Smooth muscle cell (in vitro differentiated cells): ENCODE results near the gene FBXW5. TPM values are rescaled to one million over a fixed set of nuclear protein-coding genes. Genes with fewer than 3 reads are reported as not detected.

Source experiments
- DNase-seq: peaks from one replicate; lab custom pipeline; 2025; ENCODE audit not compliant: unreplicated experiment; lab: John Stamatoyannopoulos, UW
- H2AFZ ChIP-seq: fragments of 200-600 bp; sonication (generic); 2 replicates; pipeline ENCODE4 v1.6.0; 2016; ENCODE audit warnings: antibody characterized with exemption, low read depth, mild to moderate bottlenecking
- H3F3A ChIP-seq: fragments of 200-600 bp; sonication (generic); 2 replicates; pipeline ENCODE4 v1.6.0; 2017; ENCODE audit warnings: antibody characterized with exemption, low read depth
- H3K27ac ChIP-seq: fragments of 200-600 bp; sonication (generic); 2 replicates; pipeline ENCODE4 v1.5.1; 2016; ENCODE audit warnings: low read depth, mild to moderate bottlenecking
- H3K27me3 ChIP-seq: fragments of 200-600 bp; sonication (generic); 2 replicates; pipeline ENCODE4 v1.6.1; 2016; ENCODE audit warnings: low read depth, mild to moderate bottlenecking
- H3K36me3 ChIP-seq: fragments of 200-600 bp; sonication (generic); 2 replicates; pipeline ENCODE4 v1.5.1; 2016; ENCODE audit warnings: low read depth
- H3K4me1 ChIP-seq: fragments of 200-600 bp; sonication (generic); 2 replicates; pipeline ENCODE4 v1.5.1; 2016; ENCODE audit warnings: low read depth
- H3K4me2 ChIP-seq: fragments of 200-600 bp; sonication (generic); 2 replicates; pipeline ENCODE4 v1.6.0; 2016; ENCODE audit warnings: mild to moderate bottlenecking
- H3K4me3 ChIP-seq: fragments of 200-600 bp; sonication (generic); 2 replicates; pipeline ENCODE4 v1.5.1; 2016; ENCODE audit warnings: mild to moderate bottlenecking
- H3K79me2 ChIP-seq: fragments of 200-600 bp; sonication (generic); 2 replicates; pipeline ENCODE4 v1.6.0; 2016; ENCODE audit warnings: low read depth, mild to moderate bottlenecking
- H3K9ac ChIP-seq: fragments of 200-600 bp; sonication (generic); 2 replicates; pipeline ENCODE4 v1.6.0; 2016; ENCODE audit warnings: low read depth
- H3K9me3 ChIP-seq: fragments of 200-600 bp; sonication (generic); replicated peaks from 2 replicates; pipeline ENCODE4 v1.5.1; 2016; ENCODE audit warnings: low read depth
- H4K20me1 ChIP-seq: fragments of 200-600 bp; sonication (generic); 2 replicates; pipeline ENCODE4 v1.6.0; 2016; ENCODE audit warnings: low read depth
- WGBS: methylation state at CpG from one replicate; pipeline ENCODE4 v1.1.7; 2016; ENCODE audit warnings: low lambda C conversion rate; 5-methylcytosine and 5-hydroxymethylcytosine counted together
- polyA plus RNA-seq: library from polyadenylated mRNA; unstranded; fragments of >200 nt; fragmentation: Nextera tagmentation; extraction: Ambion mirVana; gene quantifications from 2 replicates; pipeline ENCODE4 v1.2.1, GENCODE V29; 2016
- total RNA-seq: library from RNA; depleted of rRNA; stranded (reverse); fragments of >200 nt; gene quantifications from 2 replicates; pipeline ENCODE4 v1.2.3, GENCODE V29; 2014
- TF ChIP-seq, protein P1 (sequence below): fragments of 200-600 bp; sonication (generic); IDR thresholded peaks from 2 replicates; pipeline ENCODE4 v1.5.1; 2017; ENCODE audit warnings: borderline replicate concordance, mild to moderate bottlenecking, antibody characterized with exemption; ENCODE audit not compliant: insufficient read depth, poor library complexity, severe bottlenecking

FBXW5 gene
- total and polyA plus RNA-seq, 2 experiments from 2014 or later: 70.5 to 105 TPM

DNA sequence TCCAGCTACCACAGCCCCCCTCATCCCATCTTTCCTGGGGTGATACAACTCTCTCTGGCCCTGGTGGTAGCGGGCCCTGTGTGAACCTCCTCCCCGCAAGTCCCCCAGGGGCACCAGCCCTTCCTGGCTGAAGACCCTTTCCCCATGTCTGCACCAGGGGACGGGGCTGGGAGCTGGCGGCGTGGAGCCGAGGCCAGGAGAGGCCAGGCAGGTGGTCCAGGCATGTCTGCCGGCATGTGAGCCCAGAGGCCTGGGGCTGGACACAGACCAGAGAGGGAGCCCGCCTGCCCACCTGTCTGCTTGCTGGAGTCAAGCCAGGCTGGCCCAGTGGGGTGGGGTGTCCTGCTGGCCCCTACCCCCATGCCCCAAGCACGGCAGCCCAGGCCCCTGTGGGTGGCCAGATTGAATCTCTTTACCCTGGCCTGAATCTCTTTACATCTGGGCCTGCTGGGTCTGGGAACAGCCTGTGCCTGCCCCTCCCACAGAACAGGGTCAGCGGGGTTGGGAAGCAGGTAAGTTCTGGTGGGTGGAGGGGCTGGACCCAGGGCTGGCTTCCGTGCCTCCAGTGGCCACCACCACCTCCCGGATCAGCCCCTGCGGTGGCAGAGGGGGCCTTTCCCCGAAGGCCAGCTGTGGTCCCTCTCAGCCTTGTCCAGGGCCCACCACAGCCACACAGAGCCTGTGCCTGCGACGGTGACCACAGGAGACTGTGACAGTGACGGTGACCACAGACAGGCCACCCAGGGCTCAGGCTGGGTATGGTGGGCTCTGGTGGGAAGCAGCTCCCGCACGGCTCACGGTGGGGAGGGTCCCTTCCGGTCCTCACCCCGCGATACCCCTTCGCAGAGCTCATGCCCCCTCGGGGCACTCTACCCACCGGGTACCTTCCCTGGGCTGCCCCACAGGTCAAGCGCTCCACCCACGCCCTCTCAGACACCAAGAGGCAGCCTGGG is 14.6 kb upstream of the FBXW5 start:
- H3K4me1 ChIP-seq: no peaks in the 10 kb centered on the region
- H2AFZ ChIP-seq: no peak overlapping the region
- H3F3A ChIP-seq: no peaks in the 10 kb centered on the region
- TF ChIP-seq, protein P1, sequence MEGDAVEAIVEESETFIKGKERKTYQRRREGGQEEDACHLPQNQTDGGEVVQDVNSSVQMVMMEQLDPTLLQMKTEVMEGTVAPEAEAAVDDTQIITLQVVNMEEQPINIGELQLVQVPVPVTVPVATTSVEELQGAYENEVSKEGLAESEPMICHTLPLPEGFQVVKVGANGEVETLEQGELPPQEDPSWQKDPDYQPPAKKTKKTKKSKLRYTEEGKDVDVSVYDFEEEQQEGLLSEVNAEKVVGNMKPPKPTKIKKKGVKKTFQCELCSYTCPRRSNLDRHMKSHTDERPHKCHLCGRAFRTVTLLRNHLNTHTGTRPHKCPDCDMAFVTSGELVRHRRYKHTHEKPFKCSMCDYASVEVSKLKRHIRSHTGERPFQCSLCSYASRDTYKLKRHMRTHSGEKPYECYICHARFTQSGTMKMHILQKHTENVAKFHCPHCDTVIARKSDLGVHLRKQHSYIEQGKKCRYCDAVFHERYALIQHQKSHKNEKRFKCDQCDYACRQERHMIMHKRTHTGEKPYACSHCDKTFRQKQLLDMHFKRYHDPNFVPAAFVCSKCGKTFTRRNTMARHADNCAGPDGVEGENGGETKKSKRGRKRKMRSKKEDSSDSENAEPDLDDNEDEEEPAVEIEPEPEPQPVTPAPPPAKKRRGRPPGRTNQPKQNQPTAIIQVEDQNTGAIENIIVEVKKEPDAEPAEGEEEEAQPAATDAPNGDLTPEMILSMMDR: no peak
- 88% methylated on average over 28 of the region's 28 CpGs for WGBS
- H3K79me2 ChIP-seq: no peaks in the 10 kb centered on the region
- no peaks in the 10 kb centered on the region for H4K20me1 ChIP-seq
- no peaks in the 10 kb centered on the region for H3K27me3 ChIP-seq
- H3K27ac ChIP-seq: no peak overlapping the region
- no peak overlapping the region for H3K4me2 ChIP-seq
- DNase-seq: no peak
- no peak overlapping the region for H3K4me3 ChIP-seq
- no peak overlapping the region for H3K9ac ChIP-seq
- H3K9me3 ChIP-seq: no peaks in the 10 kb centered on the region
- H3K36me3 ChIP-seq: no peaks in the 10 kb centered on the region

DNA sequence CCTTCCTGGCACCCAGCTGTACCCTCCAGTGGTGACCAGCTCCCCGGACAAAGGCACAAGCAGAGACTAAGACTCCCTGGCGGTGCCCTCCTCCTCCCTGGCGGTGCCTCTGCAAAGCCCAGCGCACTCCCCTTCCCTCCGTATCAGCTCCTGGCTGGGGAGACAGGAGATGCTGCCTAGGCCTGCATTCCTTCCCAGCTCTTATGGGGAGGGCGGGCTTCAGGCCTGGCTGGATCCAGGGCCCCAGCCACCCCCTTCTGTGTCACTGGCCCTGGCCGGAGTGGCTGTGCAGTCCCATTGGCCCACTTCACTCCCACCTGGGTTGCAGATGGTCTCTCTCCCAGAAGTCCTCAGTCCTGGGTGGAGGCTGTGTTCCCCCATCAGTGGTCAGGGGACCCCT is 13.9 kb upstream of the FBXW5 start:
- no peak overlapping the region for H2AFZ ChIP-seq
- H3K27me3 ChIP-seq: no peaks in the 10 kb centered on the region
- no peaks in the 10 kb centered on the region for H3K9me3 ChIP-seq
- H3K9ac ChIP-seq: no peak overlapping the region
- H3K36me3 ChIP-seq: no peaks in the 10 kb centered on the region
- no peak overlapping the region for H3K4me3 ChIP-seq
- DNase-seq: no peak
- no peaks in the 10 kb centered on the region for H4K20me1 ChIP-seq
- no peaks in the 10 kb centered on the region for H3K79me2 ChIP-seq
- H3K27ac ChIP-seq: no peak overlapping the region
- no peaks in the 10 kb centered on the region for H3K4me1 ChIP-seq
- WGBS: 96% methylated on average over 6 of the region's 7 CpGs
- H3K4me2 ChIP-seq: no peak overlapping the region
- no peaks in the 10 kb centered on the region for H3F3A ChIP-seq
- TF ChIP-seq, protein P1: no peak

DNA sequence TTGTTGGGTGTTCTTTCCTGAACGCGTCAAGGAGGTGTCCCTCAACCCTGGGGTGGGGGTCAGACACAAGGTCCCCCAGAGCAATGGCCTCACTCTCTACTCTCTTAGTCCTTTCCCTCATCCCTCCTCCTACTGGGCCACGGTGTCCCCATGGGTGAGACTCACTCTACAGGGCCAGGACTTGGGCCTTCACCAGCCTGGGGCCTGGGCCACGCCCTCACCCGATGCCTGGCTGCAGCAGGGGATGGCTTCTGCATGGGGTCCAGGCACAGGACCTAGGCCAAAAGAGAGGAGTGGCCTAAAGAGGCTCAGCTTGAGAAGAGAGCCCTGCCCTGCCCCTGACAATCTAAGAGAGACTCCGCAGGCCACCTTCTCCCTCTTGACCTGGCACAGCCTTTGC is 13.4 kb upstream of the FBXW5 start:
- TF ChIP-seq, protein P1: no peak
- no peaks in the 10 kb centered on the region for H3K9me3 ChIP-seq

More for the DNA sequence above, 13.4 kb upstream of the FBXW5 start:
- Histone ChIP-seq H3K27ac (no peak overlapping the region), H3K79me2 (no peaks in the 10 kb centered on the region), H4K20me1 (no peaks in the 10 kb centered on the region), H2AFZ (no peak overlapping the region), H3K4me1 (no peaks in the 10 kb centered on the region), H3K4me2 (no peak overlapping the region), H3K9ac (no peak overlapping the region), H3K36me3 (no peaks in the 10 kb centered on the region), H3K4me3 (no peak overlapping the region), H3K27me3 (no peaks in the 10 kb centered on the region), H3F3A (no peaks in the 10 kb centered on the region)
- 94% methylated on average over 6 of the region's 6 CpGs for WGBS
- DNase-seq: no peak
